ENCODE results near the gene SMARCC1.
"Not testable (repeated sequence)": the region's sequence is repeated elsewhere in the genome, so short reads cannot be mapped to it uniquely, and the experiment has no call there.

Gene SMARCC1

DNA sequence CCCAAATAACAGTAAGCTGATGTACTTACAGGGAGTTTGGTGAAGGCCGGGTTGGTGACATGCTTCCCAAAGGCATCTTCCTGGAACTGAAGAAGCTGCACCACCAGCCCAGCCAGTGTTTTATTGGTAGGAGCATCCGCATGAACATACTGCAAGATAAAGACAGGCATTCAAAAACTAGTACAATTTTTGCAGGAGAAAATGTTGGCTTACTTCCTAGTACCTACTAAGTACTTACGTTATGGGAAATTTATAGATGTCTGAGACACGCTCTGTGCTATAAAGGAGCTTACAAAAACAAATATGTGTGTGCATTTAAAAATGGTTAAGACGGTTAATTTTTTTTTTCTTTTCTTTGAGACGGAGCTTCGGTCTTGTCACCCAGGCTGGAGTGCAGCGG lies 8.9 kb downstream of the SMARCC1 start:
- no peaks in the 10 kb centered on the region for H3K9me3 ChIP-seq
- TF ChIP-seq, protein P1, sequence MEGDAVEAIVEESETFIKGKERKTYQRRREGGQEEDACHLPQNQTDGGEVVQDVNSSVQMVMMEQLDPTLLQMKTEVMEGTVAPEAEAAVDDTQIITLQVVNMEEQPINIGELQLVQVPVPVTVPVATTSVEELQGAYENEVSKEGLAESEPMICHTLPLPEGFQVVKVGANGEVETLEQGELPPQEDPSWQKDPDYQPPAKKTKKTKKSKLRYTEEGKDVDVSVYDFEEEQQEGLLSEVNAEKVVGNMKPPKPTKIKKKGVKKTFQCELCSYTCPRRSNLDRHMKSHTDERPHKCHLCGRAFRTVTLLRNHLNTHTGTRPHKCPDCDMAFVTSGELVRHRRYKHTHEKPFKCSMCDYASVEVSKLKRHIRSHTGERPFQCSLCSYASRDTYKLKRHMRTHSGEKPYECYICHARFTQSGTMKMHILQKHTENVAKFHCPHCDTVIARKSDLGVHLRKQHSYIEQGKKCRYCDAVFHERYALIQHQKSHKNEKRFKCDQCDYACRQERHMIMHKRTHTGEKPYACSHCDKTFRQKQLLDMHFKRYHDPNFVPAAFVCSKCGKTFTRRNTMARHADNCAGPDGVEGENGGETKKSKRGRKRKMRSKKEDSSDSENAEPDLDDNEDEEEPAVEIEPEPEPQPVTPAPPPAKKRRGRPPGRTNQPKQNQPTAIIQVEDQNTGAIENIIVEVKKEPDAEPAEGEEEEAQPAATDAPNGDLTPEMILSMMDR (IDR thresholded peaks at IDR 0.05; ENCODE audit: low read depth, low read length) = no peak
- no peak for DNase-seq
- H3K27me3 ChIP-seq = no peaks in the 10 kb centered on the region
- no peaks in the 10 kb centered on the region for H3K4me1 ChIP-seq
- H3K4me3 ChIP-seq (ENCODE audit: low read depth, low read length) = no peak overlapping the region
- H3K36me3 ChIP-seq = peaks cover 12% of the 10 kb centered on the region

DNA sequence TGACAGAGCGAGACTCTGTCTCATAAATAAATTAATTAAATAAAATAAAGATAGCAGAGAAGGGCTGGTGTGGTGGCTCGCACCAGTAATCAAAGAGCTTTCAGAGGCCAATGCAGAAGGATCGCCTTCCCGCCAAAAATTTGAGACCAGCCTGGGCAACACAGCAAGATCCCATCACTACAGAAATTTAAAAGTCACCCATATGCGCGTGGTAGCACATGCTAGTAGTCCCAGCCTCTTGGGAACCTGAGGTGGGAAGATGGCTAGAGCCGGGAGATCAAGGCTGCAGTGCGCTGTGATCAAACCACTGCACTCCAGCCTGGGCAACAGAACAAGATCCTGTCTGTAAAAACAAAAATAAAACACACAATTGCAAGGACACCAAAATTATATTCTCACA lies 9.6 kb downstream of the SMARCC1 start:
- Histone ChIP-seq H3K36me3 (peaks cover 12% of the 10 kb centered on the region), H3K27me3 (no peaks in the 10 kb centered on the region)
- DNase-seq = no peak

GRCh38 chr3:47766186-47766585 lies 15.5 kb downstream of the SMARCC1 start:
- no peaks in the 10 kb centered on the region for H3K9me3 ChIP-seq
- TF ChIP-seq, protein P1 (IDR thresholded peaks at IDR 0.05; ENCODE audit: low read depth, low read length) = no peak
- H3K4me3 ChIP-seq (ENCODE audit: low read depth, low read length) = no peak overlapping the region
- no peak for DNase-seq
- no peaks in the 10 kb centered on the region for H3K27me3 ChIP-seq
- no peaks in the 10 kb centered on the region for H3K4me1 ChIP-seq
- H3K36me3 ChIP-seq = peaks cover 2% of the 10 kb centered on the region; the same call in 1 of the 2 replicates

More for the DNA sequence above, 9.6 kb downstream of the SMARCC1 start:
- Histone ChIP-seq H3K9me3 (no peaks in the 10 kb centered on the region), H3K4me3 (ENCODE audit: low read depth, low read length) (no peak overlapping the region), H3K4me1 (no peaks in the 10 kb centered on the region)
- TF ChIP-seq, protein P1 (IDR thresholded peaks at IDR 0.05; ENCODE audit: low read depth, low read length) = no peak

GRCh38 chr3:47762233-47762632 lies 19.5 kb downstream of the SMARCC1 start:
- H3K27me3 ChIP-seq = no peaks in the 10 kb centered on the region
- no peak overlapping the region for H3K4me3 ChIP-seq (ENCODE audit: low read depth, low read length)
- DNase-seq = no peak
- H3K4me1 ChIP-seq = no peaks in the 10 kb centered on the region
- H3K36me3 ChIP-seq = no peaks in the 10 kb centered on the region
- H3K9me3 ChIP-seq = no peaks in the 10 kb centered on the region
- TF ChIP-seq, protein P1 (IDR thresholded peaks at IDR 0.05; ENCODE audit: low read depth, low read length) = no peak

DNA sequence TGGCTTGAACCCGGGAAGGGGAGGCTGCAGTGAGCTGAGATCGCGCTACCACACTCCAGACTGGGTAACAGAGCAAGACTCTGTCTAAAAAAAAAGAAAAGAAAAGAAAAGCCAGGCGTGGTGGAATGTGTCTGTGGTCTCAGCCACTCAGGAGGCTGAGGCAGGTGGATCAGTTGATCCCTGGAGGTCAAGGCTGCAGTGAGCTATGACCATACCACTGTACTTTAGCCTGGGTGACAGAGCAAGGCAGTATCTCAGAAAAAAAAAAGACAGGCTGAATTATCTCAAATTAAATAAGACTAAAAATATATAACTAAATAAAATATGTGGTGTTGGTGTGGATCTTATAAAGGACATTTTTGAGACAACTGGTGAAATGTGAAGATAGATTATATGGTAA lies 20.6 kb downstream of the SMARCC1 start:
- DNase-seq = no peak

GRCh38 chr3:47760207-47760606 lies 21.5 kb downstream of the SMARCC1 start:
- H3K9me3 ChIP-seq; H3K4me3 ChIP-seq (ENCODE audit: low read depth, low read length); H3K4me1 ChIP-seq; H3K27me3 ChIP-seq; H3K36me3 ChIP-seq; DNase-seq: not testable (repeated sequence)

More for the DNA sequence above, 20.6 kb downstream of the SMARCC1 start:
- H3K36me3 ChIP-seq = no peaks in the 10 kb centered on the region
- TF ChIP-seq, protein P1 (IDR thresholded peaks at IDR 0.05; ENCODE audit: low read depth, low read length) = no peak
- H3K4me3 ChIP-seq (ENCODE audit: low read depth, low read length) = no peak overlapping the region
- H3K9me3 ChIP-seq = no peaks in the 10 kb centered on the region
- H3K27me3 ChIP-seq = no peaks in the 10 kb centered on the region
- no peaks in the 10 kb centered on the region for H3K4me1 ChIP-seq
